Erythroblast (primary cell): Measurements from ENCODE around the gene ITPR1.
"Not testable (repeated sequence)": the region's sequence is repeated elsewhere in the genome, so short reads cannot be mapped to it uniquely, and the experiment has no call there.

Source experiments
- GATA1 ChIP-seq: IDR thresholded peaks from 2 replicates; pipeline ENCODE4 v1.6.1; 2011; ENCODE audit warnings: low read depth, mild to moderate bottlenecking, control low read depth, low read length, moderate library complexity
- POLR2A ChIP-seq: IDR thresholded peaks from 2 replicates; pipeline ENCODE4 v1.6.1; 2011; ENCODE audit warnings: mild to moderate bottlenecking, low read length

- TF ChIP-seq POLR2A, GATA1: not testable (repeated sequence)
Observed at GRCh38 chr3:4590849-4591248, 97.7 kb downstream of the ITPR1 start.
